GM10266 (cell line): ENCODE results near the gene ZNRF1.
A peak's percentile ranks its signal among the peaks of the same experiment; 100 is the strongest.
"Not testable (repeated sequence)": the region's sequence is repeated elsewhere in the genome, so short reads cannot be mapped to it uniquely, and the experiment has no call there.

Experiments used
- DNase-seq: peaks from one replicate; pipeline ENCODE4 v3.0.0; 2012; ENCODE audit errors: extremely low spot score
- CTCF ChIP-seq: IDR thresholded peaks from 2 replicates; pipeline ENCODE4 v1.5.1; 2012; ENCODE audit warnings: mild to moderate bottlenecking, low read depth; ENCODE audit not compliant: control insufficient read depth, insufficient read depth; ENCODE audit errors: missing control alignments

ZNRF1 gene

GRCh38 chr16:75011634-75012307, 12.9 kb downstream of the ZNRF1 start:
- DNase-seq = peak; percentile 68
- TF ChIP-seq CTCF = no peak

- no peak for DNase-seq
- no peak for TF ChIP-seq CTCF
These were observed 13.7 kb downstream of the ZNRF1 start for GRCh38 chr16:75012380-75013081.

GRCh38 chr16:75013123-75013522, 14.3 kb downstream of the ZNRF1 start:
- not testable (repeated sequence) for DNase-seq

- no peak for DNase-seq
- no peak for TF ChIP-seq CTCF
These were observed 15.5 kb downstream of the ZNRF1 start for GRCh38 chr16:75014318-75014717.

GRCh38 chr16:75016451-75017081, 17.7 kb downstream of the ZNRF1 start:
- DNase-seq = not testable (repeated sequence)

- TF ChIP-seq CTCF = no peak
- DNase-seq = no peak
These were observed 19.1 kb downstream of the ZNRF1 start for GRCh38 chr16:75017670-75018525.

- no peak for DNase-seq
- no peak for TF ChIP-seq CTCF
These were observed 20.2 kb downstream of the ZNRF1 start for GRCh38 chr16:75019007-75019406.
